SH-SY5Y (cell line): Measurements from ENCODE around the gene HCN4.

Experiments
- GATA2 ChIP-seq: IDR thresholded peaks from 2 replicates; pipeline ENCODE4 v1.6.1; 2011; ENCODE audit warnings: mild to moderate bottlenecking, low read depth, low read length
- GATA3 ChIP-seq: IDR thresholded peaks from 2 replicates; pipeline ENCODE4 v1.6.1; 2011; ENCODE audit warnings: low read depth, mild to moderate bottlenecking, low read length, moderate library complexity

HCN4 gene

DNA sequence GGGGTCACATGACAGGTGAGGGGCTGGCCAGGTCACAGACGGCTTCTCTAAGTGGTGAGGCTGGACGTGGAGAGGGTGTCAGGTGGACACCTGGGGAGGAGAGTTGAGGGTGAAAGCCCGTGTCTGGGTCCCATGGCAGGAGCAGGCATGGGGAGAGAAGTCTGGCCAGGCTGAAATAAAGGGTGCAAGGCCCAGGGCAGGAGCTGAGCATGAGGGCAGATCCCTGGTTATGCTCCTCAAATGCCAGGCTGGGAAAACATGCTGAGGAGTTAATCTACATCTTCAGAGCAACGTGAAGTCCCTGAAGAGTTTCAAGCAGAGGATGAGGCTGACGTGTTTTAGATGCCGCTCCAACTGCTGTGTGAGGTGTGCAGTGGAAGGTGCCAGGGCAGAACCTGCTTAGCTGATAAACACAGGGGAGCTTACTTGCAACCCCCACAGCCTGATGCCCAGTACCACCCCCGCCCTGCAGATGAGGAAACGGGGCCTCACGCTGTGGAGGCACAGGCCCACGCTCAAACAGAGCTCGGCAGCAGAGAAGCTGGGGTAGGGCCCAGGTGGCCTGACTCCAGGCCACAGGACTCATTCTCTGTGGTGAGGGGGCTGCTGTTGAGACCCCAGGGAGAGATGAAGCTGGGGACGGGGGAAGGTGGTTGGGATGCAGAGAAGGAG is 40.5 kb downstream of the HCN4 start:
- no peak for TF ChIP-seq GATA3
- TF ChIP-seq GATA2 = no peak

DNA sequence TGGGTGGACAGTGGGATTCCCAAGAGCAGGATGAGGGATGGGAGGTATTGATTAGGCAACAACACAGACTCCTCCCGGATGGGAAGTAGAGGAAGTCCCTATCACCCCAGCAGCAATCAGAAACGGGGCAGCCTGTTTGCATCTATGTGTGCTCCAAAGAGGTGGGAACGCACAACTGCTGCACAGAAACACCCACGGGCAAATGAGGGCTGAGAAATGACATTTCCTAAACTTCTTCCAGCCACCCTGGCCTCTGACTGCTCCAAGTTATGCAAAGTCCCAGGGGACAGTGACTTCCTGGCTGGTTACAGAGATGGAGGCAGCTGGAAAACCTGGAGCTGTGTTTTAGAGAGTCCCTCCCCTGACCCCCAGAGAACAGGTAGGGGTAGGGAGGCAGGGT is 42.6 kb downstream of the HCN4 start:
- no peak for TF ChIP-seq GATA2
- TF ChIP-seq GATA3 = no peak

DNA sequence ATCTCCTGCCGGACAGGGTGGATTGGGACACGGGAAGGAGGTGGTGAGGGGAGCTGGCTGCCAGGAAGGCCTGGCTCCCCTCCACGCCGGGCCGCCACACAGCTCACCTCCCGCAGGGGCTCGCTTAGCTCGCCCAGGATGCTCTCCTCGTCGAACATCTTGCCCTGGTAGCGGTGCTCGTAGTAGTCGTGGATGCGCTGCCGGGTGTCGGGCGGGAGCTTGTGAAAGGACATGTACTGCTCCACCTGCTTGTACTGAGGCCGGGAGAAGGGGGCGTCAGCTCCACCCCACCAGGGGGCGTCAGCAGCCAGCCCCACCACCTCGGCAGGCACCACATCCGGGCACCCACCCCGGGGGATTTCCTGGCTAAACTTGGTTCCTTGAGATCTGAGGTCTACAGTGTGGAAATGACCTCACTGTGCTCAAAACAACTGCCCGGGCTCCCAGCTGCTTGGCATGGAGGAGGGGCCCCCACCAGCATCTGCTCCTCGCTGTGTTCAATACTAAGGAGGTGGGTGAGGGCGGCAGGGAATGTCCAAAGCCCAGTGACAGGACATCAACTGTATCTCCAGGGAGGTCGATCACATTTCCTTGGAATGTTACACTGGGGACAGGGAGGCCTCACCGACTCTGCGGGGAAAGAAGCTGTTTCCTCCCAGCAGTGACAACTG is 43.4 kb downstream of the HCN4 start:
- no peak for TF ChIP-seq GATA3
- no peak for TF ChIP-seq GATA2

DNA sequence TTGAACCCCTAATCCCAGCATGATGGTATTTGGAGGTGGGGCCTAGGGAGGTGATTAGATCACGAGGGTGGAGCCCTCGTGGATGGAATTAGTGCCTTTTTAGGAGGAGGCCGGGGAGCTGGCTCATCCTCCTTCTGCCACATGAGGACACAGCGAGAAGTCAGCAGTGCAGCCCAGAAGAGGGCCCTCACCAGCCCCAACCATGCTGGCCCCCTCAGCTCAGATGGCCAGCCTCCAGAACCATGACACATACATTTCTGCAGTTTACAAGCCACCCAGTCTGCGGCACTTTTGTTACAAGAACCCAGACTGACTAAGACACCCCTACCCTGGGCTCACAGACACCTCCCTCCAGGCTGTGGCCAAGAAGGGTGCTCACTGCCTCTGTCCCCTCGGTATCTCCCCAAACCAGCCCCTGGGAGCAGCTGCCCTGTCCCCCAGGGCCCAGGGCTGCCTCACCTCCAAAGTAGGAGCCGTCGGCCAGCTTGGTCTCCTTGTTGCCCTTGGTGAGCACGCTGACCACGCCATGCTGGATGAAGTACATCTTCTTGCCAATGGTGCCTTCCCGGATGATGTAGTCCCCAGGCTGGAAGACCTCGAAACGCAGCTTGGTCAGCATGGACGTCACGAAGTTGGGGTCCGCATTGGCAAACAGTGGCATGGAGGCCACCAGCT is 44.1 kb downstream of the HCN4 start:
- no peak for TF ChIP-seq GATA2
- no peak for TF ChIP-seq GATA3

DNA sequence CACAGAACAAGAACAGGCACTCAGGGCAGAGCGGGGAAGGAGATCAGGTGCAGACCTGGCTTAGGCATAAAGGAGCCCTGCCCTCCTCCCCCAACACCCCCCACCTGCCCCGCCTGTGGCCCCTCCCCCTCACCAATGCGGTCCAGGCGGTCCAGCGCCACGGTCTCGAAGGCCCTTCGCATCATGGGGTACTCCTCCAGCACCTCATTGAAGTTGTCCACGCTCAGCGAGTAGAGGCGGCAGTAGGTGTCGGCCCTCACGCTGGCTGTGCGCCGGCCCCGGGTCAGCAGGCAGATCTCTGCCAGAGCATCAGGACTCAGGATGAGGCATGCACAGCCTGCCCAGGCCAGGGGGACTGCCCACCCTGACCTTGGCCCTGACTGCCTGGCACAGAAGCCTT is 44.8 kb downstream of the HCN4 start:
- TF ChIP-seq GATA3 (no peak), GATA2 (no peak)

DNA sequence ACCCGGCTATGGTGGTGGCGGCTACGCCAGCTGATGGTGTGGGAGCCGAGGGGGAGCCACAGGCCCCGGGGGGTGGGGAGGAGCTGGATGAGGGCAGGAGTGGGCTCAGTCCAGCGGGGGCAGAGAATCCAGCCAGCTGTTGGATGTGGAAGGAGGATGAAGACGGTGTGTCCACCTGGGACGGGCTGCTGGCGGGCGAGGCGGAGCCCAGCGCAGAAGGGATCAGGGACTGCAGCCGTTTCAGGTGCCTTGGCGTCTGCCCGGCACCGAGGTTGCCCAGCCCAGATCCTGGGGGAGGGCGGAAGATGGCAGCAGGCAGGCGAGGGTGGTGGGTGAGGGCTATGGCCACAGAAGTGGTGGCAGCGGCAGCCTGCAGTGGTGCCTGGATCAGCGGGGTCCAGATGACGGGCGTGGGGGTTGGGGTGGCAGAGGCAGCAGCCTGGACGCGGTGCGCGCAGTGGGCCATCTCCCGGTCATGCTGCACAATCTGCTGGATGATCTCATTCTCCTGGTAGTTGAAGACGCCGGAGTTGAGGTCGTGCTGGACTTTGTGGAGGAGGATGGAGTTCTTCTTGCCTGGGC is 45.3 kb downstream of the HCN4 start:
- TF ChIP-seq GATA2 = no peak
- no peak for TF ChIP-seq GATA3

DNA sequence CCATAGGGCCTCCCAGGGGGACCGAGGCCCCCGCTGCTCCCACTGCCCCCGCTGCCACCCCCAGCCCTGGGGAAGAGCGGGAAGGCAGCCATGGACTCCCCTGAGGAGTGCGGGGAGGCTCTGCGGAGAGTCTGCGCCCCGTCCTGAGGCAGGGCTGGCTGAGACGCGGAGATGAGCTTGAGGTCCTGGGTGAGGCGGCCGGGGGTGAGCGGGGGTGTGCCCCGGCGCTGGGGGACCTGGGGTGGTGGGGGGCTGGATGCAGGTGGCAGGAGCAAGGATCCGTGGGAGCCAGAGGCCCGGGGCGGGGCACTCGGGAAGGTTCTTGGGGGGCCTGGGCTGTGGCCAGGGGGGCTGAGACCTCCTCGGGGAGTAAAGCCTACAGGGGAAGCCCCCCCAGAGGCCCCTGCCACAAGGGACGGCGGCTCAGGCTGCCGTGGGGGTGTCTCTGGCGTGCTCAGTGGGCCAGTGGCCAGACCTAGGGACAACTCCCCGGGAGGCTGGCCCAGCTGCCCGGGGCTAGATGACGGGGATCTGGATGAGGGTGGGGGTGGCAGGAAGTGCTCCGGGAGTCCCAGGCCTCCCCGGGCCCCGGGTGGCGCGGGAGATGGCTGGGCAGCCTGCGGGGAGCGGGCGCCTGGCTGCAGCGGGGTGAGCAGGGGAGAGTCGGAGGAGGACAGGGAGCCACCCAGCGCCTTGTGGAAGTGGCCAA is 45.9 kb downstream of the HCN4 start:
- no peak for TF ChIP-seq GATA2
- no peak for TF ChIP-seq GATA3

DNA sequence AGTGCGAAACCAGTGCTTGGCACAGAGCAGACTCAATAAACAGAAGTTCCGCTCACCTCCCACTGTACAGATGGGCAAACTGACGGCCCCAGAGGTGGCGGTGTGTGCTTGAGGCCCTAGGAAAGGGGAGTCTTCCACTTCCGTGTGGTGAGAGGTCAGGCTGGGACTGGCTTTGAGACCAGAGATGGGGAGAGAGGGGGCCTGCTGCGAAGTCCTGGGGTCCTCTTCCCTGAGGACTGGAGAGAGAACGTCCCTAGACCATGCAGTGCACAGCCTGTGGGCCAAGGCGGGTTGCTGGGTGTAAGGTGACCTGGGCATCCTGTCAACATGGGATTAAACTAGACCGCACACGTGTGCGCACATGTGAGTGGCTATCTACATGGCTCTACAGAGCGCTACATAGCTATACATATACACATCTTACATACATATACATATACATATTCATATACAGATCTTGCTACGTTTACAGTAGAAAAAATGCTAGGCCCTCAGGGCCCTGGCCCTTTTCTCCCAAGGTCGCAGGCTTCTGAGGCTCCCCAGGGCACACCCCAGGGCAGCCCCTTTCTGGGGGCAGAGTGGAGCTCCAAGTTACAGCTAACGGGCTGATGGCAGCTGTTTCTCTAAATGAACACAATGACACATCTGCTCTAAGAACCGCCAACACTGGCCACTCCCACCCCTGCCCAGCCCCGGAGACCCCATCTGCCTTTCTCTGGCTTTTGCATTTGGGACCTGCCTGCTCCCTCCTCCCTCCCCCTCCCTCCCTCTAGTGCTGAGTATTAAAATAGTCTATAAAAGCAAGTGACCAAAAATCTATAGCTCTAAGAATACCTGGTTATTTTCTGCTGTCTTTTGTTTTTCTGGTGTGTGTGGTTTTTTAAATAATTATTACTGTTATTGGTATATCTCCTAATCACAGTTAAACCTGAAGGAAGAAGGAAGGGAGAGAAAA is 47.0 kb downstream of the HCN4 start:
- TF ChIP-seq GATA3 (no peak), GATA2 (no peak)

DNA sequence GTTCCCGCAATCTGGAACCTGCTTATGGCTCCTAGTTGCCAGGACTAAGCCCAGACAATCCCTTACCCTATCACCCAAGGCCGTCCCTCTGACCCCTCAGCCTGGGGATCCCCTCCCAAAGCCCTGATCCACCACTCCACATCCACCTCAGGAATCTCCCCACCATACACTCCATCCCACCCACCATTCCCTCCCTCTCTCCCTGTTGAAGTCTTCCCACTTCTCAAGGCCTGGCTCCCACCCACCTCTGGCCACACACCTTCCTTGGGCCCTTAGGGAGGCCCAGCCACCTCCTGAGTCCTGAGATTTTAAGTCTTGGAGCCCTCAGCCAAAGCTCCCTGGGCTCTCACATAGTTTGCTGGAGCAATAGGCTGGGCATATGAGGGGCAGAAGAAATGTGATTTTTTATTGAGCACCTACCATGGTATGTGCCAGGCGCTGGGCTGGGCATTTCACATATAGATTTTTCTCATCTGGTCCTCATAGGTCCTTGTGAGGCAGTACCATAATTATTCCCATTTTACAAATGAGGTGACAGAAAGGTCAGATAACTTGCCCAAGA is 48.1 kb downstream of the HCN4 start:
- TF ChIP-seq GATA3 = no peak

DNA sequence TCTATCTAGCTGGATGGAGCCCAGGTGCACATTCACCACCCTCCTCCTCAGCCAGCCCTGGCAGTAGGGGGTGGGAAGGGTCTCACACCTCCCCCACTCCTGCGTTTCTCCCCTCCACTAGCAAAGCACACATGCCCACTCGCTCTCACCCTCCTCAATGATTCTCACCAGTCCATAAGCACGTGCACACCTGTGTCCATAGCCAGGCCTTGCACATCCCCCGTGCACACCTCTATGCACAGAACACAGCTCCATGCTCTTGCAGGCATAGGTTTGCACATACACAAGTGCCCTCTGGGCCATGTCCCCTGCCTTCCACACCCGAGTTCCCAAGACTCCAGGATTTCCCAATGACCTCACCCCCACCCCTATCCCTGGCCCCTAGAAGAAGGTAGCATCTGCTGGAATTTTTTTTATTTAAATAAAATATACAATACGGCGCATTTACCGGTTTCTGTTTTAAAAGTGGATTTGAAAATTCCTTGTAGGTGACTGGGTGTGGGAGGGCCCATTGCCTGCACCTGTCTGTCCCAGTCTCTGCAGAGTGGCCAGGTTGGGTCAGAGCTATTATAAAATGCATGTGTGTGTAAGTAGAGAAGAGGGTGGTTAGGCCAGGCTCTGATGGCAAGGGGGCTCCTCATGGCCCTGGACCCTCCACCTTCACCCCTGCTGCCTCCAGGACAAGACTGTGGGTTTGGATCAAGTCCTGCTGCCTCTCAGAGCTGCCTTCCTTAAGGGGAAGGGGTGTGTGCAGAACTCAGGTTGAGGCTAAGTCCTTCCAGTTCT is 49.1 kb downstream of the HCN4 start:
- no peak for TF ChIP-seq GATA2
- no peak for TF ChIP-seq GATA3

DNA sequence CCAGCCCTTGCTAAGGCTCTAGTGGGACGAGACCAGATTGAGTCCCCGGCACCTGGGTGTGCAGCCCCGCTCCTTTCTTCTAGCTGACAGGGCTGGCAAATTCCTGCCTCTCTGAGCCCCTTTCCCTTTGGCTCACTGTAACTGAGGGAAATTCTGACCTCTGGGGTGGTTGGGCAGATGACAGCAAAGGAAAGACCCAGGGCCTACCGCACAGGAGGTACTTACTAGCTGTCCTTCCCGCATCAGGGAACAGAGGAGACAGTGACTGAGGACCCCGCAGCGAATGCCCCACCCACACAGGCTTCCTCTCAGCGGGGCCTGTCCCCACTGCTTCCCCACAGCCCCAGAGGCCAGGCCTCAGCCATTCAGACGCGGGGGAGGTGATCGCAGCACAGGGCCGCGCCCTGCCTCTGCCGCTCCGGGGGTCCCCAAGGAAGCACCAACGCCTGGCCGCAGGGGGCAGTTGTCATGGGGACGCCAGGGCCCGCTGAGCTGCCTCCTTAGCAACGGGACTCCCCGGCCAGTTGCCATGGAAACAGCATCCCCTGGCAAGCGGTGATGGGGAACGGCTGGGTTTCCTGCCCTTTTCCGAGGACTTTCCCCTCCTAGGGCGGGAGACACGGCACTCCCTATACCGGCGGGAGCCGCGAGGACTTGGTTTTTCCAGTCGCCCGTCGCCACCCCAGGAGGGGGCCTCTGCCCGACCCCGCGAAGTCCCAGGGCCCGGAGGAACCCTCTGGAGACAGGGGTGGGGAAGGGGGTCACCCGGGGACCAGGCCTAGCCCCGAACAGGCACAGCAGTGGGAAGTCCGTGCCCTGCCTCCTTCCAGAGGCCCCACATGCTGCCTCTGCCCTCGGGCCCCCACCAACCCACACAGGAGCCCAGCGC is 50.1 kb downstream of the HCN4 start:
- TF ChIP-seq GATA2 = no peak
- no peak for TF ChIP-seq GATA3
